SU-DHL-6 (cell line): ENCODE data around the gene STX7.

Source experiments
- EZH2phosphoT487 ChIP-seq: fragments of 200-600 bp; sonication (generic), shearing (Covaris generic); conservative IDR thresholded peaks from 2 replicates; pipeline ENCODE4 v1.6.1; 2018; ENCODE audit warnings: mild to moderate bottlenecking, antibody characterized with exemption, low read length, moderate library complexity, mixed read lengths
- TF ChIP-seq, protein P1 (sequence below): fragments of 200-600 bp; sonication (generic); IDR thresholded peaks from one replicate; pipeline ENCODE4 v1.5.1; 2017; ENCODE audit warnings: antibody characterized with exemption, mild to moderate bottlenecking, low read length, moderate library complexity; ENCODE audit not compliant: insufficient read depth, poor library complexity, severe bottlenecking

DNA sequence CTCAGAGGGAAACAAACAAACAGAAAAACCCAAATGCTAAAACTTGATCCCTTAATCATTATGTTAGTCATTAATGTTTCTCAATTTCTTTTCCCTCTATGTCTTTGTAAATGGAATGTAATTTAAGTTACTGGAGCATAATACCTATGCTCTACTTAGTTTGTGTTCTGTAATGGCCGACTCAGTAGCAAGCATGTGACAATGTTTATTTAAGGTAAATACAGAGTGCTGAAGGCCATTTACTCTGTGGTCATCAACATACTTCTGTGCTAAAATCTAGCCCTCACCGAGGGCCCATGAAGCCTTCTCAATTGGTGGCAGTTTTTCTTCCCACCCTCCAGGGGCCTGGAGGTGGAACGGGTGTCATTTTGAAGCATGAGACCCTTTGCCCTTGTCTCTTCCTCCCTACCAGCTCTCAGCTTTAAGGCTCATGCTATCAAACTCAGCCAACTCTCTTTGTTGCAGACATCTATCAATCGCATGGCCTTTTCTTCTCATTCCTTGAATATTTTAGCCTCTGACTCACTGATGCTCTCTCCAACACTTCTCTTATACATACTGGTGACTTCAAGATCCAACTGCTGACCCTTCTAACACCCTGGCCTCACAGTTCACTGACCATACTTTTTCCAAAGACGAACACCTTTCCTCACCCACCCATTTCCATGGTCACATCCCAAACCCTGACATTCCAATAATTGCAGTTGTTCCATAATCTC lies 48.2 kb downstream of the STX7 start:
- TF ChIP-seq, protein P1, sequence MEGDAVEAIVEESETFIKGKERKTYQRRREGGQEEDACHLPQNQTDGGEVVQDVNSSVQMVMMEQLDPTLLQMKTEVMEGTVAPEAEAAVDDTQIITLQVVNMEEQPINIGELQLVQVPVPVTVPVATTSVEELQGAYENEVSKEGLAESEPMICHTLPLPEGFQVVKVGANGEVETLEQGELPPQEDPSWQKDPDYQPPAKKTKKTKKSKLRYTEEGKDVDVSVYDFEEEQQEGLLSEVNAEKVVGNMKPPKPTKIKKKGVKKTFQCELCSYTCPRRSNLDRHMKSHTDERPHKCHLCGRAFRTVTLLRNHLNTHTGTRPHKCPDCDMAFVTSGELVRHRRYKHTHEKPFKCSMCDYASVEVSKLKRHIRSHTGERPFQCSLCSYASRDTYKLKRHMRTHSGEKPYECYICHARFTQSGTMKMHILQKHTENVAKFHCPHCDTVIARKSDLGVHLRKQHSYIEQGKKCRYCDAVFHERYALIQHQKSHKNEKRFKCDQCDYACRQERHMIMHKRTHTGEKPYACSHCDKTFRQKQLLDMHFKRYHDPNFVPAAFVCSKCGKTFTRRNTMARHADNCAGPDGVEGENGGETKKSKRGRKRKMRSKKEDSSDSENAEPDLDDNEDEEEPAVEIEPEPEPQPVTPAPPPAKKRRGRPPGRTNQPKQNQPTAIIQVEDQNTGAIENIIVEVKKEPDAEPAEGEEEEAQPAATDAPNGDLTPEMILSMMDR, result no peak
- no peak for TF ChIP-seq EZH2phosphoT487
